HG02885 (cell line): Measurements from ENCODE around the gene GPC6.

ENCODE experiments used
- ATAC-seq: cut with Tn5 transposase; IDR thresholded peaks from one replicate; pipeline ENCODE4 v1.9.1; 2021; ENCODE audit warnings: mild to moderate bottlenecking; ENCODE audit not compliant: unreplicated experiment, poor library complexity

GPC6 gene

GRCh38 chr13:93360021-93360420, 133.4 kb downstream of the GPC6 start:
- ATAC-seq = no peak

- no peak for ATAC-seq
Measured at GRCh38 chr13:93361703-93362102, 135.1 kb downstream of the GPC6 start.

GRCh38 chr13:93364166-93364565, 137.6 kb downstream of the GPC6 start:
- no peak for ATAC-seq

- ATAC-seq = no peak
Measured at GRCh38 chr13:93368296-93368695, 141.7 kb downstream of the GPC6 start.

- ATAC-seq = no peak
Measured at GRCh38 chr13:93368718-93369117, 142.1 kb downstream of the GPC6 start.

GRCh38 chr13:93372856-93373255, 146.2 kb downstream of the GPC6 start:
- no peak for ATAC-seq

GRCh38 chr13:93375491-93375890, 148.9 kb downstream of the GPC6 start:
- ATAC-seq = no peak

GRCh38 chr13:93377196-93377595, 150.6 kb downstream of the GPC6 start:
- ATAC-seq = no peak

GRCh38 chr13:93378184-93378583, 151.6 kb downstream of the GPC6 start:
- ATAC-seq = no peak

GRCh38 chr13:93386116-93386515, 159.5 kb downstream of the GPC6 start:
- no peak for ATAC-seq

GRCh38 chr13:93388701-93389100, 162.1 kb downstream of the GPC6 start:
- ATAC-seq = no peak

- no peak for ATAC-seq
Measured at GRCh38 chr13:93397619-93398018, 171.0 kb downstream of the GPC6 start.

GRCh38 chr13:93398167-93399035, 171.8 kb downstream of the GPC6 start:
- ATAC-seq = no peak

- no peak for ATAC-seq
Measured at GRCh38 chr13:93399212-93399611, 172.6 kb downstream of the GPC6 start.

GRCh38 chr13:93406136-93406535, 179.5 kb downstream of the GPC6 start:
- ATAC-seq = no peak

- ATAC-seq = no peak
Measured at GRCh38 chr13:93407551-93407950, 180.9 kb downstream of the GPC6 start.

GRCh38 chr13:93409001-93409400, 182.4 kb downstream of the GPC6 start:
- no peak for ATAC-seq

GRCh38 chr13:93409816-93410215, 183.2 kb downstream of the GPC6 start:
- no peak for ATAC-seq

- ATAC-seq = no peak
Measured at GRCh38 chr13:93411186-93411680, 184.6 kb downstream of the GPC6 start.

- no peak for ATAC-seq
Measured at GRCh38 chr13:93412676-93413075, 186.1 kb downstream of the GPC6 start.

- no peak for ATAC-seq
Measured at GRCh38 chr13:93413972-93414717, 187.5 kb downstream of the GPC6 start.
